Upper lobe of left lung (tissue), 6 donors: ENCODE results near the gene RAMP3. TPM values are rescaled to one million over a fixed set of nuclear protein-coding genes. Genes with fewer than 3 reads are reported as not detected.

ENCODE experiments used
- ATAC-seq, 2 donors: fragments of 200-7000 bp; cut with Tn5 transposase; one replicate each; pipeline ENCODE4 v1.9.1; 2022; ENCODE audit warnings: mild to moderate bottlenecking in 2 of 2, moderate library complexity in 2 of 2; ENCODE audit not compliant: low FRiP score in 2 of 2
- DNase-seq, 2 donors: peaks; one replicate each; pipeline ENCODE4 v3.0.0-alpha.2; 2019 to 2020
- H3K27ac ChIP-seq, 4 donors: fragments of 200-600 bp; sonication (generic); one replicate each; pipeline ENCODE4 v1.5.1; 2016 to 2019
- H3K27me3 ChIP-seq, 4 donors: fragments of 200-600 bp; sonication (generic); one replicate each; pipeline ENCODE4 v1.5.1; 2017 to 2019
- H3K36me3 ChIP-seq, 4 donors: fragments of 200-600 bp; sonication (generic); one replicate each; pipeline ENCODE4 v1.5.1; 2016 to 2019
- H3K4me1 ChIP-seq, 4 donors: fragments of 200-600 bp; sonication (generic); one replicate each; pipeline ENCODE4 v1.5.1; 2018 to 2019
- H3K4me3 ChIP-seq, 4 donors: fragments of 200-600 bp; sonication (generic); one replicate each; pipeline ENCODE4 v1.5.1; 2017 to 2019; ENCODE audit warnings: mild to moderate bottlenecking in 2 of 4, moderate library complexity in 1 of 4
- H3K9me3 ChIP-seq, 4 donors: fragments of 200-600 bp; sonication (generic); one replicate each; pipeline ENCODE4 v1.5.1; 2018 to 2019
- EP300 ChIP-seq, 4 donors: sonication (generic); formaldehyde crosslinking; IDR thresholded peaks; one replicate each; pipeline ENCODE4 v1.5.1; 2017; ENCODE audit warnings: antibody characterized with exemption in 4 of 4, control low read depth in 2 of 4
- POLR2A ChIP-seq, 4 donors: fragments of 450-650 bp; IDR thresholded peaks; one replicate each; pipeline ENCODE4 v1.5.1; 2016 to 2017; ENCODE audit warnings: antibody characterized with exemption in 4 of 4, mild to moderate bottlenecking in 2 of 4
- POLR2AphosphoS5 ChIP-seq, 2 donors: sonication (generic); formaldehyde crosslinking; IDR thresholded peaks; one replicate each; pipeline ENCODE4 v1.5.1; 2017; ENCODE audit warnings: antibody characterized with exemption in 2 of 2
- WGBS, 2 donors: methylation state at CpG; one replicate each; pipeline ENCODE4 v1.1.5; 2017 to 2018; 5-methylcytosine and 5-hydroxymethylcytosine counted together
- total RNA-seq, 6 donors: library from RNA; depleted of rRNA in 4 of 6; stranded (reverse); fragments of >200 nt in 4 of 6; gene quantifications; one replicate each; pipeline versions ENCODE4 v1.1.0 to v1.2.1, GENCODE V29; 2016 to 2021
- TF ChIP-seq, protein P1 (sequence below), 6 experiments: fragments of 450-650 bp in 4 of 6; fragments of 200-600 bp in 2 of 6; sonication (generic) in 2 of 6; IDR thresholded peaks; one replicate each; pipeline ENCODE4 v1.5.1; 2016 to 2019; ENCODE audit warnings: antibody characterized with exemption in 6 of 6
- donor health status: DM: no; HTN: no; CAD: no; lungs with moderate emphysema.
- donor health status: DM: no; HTN: yes; CAD: no; lungs with severe emphysema.

RAMP3 gene
- total RNA-seq, 6 donors from 2014 or later, result 33.5 to 306 (median 88.1) TPM

DNA sequence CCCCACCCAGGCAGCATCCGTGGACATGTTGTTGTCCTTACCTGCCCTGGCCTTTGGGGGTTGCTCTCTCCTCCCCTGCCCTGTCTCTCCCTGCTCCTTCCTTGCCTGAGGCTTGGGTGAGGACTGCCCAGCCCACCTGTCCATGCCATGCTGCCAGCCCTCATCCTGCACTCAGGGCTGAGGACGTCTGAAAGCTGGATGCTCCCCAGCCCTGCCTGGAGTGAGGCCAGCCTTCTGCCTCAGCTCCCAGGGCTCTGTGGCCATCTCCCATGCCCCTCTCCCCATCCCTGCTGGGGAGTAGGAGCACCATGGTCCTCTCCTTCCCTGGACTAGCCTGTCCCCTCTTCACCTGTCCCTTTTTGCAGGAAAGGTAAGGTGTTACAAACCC is 68.4 kb downstream of the RAMP3 start:
- Histone ChIP-seq H3K27me3 (no peaks in the 10 kb centered on the region), H3K9me3 (no peaks in the 10 kb centered on the region), H3K36me3 (no peaks in the 10 kb centered on the region), H3K27ac (no peak overlapping the region), H3K4me3 (no peak overlapping the region), H3K4me1 (peaks cover 8 to 16% (median 13%) of the 10 kb centered on the region in 4 donors)
- TF ChIP-seq EP300 (IDR thresholded peaks at IDR 0.05) (no peak), POLR2AphosphoS5 (IDR thresholded peaks at IDR 0.05) (no peak), POLR2A (IDR thresholded peaks at IDR 0.05) (no peak)
- TF ChIP-seq, protein P1, sequence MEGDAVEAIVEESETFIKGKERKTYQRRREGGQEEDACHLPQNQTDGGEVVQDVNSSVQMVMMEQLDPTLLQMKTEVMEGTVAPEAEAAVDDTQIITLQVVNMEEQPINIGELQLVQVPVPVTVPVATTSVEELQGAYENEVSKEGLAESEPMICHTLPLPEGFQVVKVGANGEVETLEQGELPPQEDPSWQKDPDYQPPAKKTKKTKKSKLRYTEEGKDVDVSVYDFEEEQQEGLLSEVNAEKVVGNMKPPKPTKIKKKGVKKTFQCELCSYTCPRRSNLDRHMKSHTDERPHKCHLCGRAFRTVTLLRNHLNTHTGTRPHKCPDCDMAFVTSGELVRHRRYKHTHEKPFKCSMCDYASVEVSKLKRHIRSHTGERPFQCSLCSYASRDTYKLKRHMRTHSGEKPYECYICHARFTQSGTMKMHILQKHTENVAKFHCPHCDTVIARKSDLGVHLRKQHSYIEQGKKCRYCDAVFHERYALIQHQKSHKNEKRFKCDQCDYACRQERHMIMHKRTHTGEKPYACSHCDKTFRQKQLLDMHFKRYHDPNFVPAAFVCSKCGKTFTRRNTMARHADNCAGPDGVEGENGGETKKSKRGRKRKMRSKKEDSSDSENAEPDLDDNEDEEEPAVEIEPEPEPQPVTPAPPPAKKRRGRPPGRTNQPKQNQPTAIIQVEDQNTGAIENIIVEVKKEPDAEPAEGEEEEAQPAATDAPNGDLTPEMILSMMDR (IDR thresholded peaks at IDR 0.05), result no peak
- DNase-seq (no peak), ATAC-seq (no peak)
- WGBS, 2 donors, result 59% methylated on average over 2 of the region's 2 CpGs; no CpG with 5 or more reads in 1 of the 2 donors

DNA sequence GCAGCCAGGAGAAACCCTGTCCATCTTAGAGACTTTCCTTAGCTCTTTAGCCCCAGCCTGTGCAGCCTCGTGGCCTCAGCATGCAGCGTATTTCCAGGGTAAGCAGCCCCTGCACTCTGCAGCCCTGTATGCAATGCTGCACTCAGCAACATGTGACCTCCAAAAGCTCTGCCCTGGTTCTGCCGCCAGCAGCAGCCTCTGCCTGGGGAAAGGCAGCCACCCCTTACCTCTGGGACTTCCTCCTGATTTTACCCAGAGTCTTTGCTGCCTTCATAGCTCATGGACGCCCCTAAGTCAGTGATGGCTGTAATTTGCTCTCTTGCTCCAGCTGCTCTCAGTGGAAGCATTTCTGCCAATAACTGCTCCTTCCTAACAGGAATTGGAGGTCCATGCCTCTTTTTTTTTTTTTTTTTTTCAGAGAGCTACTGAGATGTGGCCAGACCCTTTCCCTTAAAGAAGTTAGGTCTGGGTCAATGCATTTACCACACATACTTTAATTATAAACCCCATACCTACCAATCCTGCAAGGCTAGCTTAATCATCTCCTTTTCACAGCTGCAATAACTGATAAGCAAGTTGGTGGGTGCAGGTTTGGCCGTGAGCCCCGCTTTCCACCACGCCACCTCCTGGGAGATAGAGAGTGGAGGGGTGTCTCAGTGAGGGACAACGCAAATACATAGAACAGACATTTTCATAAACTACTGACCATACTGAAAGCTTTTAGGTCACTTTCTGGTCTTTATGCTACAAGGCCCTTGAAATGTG is 71.7 kb downstream of the RAMP3 start:
- peak overlapping the region in 2 of 4 donors; percentile 36 to 67 for H3K27ac ChIP-seq
- DNase-seq (peak in 1 of 2 donors; percentile 15), ATAC-seq (no peak)
- TF ChIP-seq, protein P1 (IDR thresholded peaks at IDR 0.05), result no peak
- H3K36me3 ChIP-seq, result no peaks in the 10 kb centered on the region
- WGBS, 2 donors, result 43 to 52% methylated on average over 6 to 8 of the region's 8 CpGs
- peaks cover 15 to 16% (median 16%) of the 10 kb centered on the region in 4 donors for H3K4me1 ChIP-seq
- no peak overlapping the region for H3K4me3 ChIP-seq
- no peaks in the 10 kb centered on the region for H3K9me3 ChIP-seq
- H3K27me3 ChIP-seq, result no peaks in the 10 kb centered on the region

DNA sequence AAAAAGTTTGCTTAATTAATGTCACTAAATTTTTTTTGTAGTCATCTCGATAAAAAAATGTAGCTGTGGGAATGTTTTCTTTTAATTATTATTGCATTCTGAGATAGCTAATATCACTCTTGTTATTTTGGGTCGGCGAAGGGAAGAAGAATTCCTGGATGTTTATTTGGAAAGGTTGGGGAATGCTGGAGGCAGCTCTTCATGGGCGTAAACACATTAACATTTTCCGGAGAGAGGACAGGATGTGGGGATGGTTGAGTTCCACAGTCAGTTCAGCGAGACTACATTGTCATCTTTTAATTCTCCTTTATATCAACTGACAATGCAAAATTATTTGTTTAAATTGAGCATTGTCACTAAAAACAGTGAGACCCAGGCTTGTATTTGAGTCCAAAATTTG is 72.5 kb downstream of the RAMP3 start:
- ATAC-seq (no peak), DNase-seq (no peak)
- 33 to 36% methylated on average over 6 of the region's 6 CpGs for WGBS, 2 donors
- H3K4me1 ChIP-seq, result peaks cover 15 to 16% (median 16%) of the 10 kb centered on the region in 4 donors
- no peak for TF ChIP-seq EP300 (IDR thresholded peaks at IDR 0.05)
- peak in 1 of 2 donors; percentile 45 for TF ChIP-seq POLR2AphosphoS5 (IDR thresholded peaks at IDR 0.05)
- no peaks in the 10 kb centered on the region for H3K27me3 ChIP-seq
- H3K4me3 ChIP-seq, result no peak overlapping the region
- peak overlapping the region in 2 of 4 donors; percentile 67 to 73 for H3K27ac ChIP-seq
- no peaks in the 10 kb centered on the region for H3K36me3 ChIP-seq
- H3K9me3 ChIP-seq, result no peaks in the 10 kb centered on the region

DNA sequence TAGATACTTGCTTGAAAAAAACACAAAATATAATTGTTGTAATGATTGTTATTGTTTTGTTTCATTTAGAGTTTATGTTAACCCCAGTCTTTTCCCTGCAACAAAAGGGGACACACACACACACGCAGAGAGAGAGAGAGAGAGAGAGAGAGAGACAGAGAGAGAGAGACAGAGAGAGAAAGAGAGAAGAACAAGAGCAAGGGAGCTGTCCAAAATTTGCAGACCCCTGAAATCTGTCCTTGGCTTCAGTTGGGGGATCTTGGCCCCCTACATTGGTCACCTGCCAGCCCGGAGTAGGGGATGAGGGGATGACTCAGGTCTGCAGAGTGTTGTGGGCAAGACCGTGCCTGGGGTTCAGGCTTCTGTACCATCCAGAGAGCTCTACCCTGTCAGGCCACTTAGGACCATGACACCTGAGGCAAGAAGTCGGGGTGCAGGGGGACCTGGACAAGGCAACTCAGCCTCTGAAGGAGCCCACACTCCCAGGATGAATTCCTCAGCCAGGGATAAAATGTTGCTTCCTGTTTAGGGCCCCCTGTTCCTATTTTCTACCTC is 73.1 kb downstream of the RAMP3 start:
- no peak for TF ChIP-seq POLR2A (IDR thresholded peaks at IDR 0.05)
- TF ChIP-seq, protein P1 (IDR thresholded peaks at IDR 0.05), result no peak
- TF ChIP-seq POLR2AphosphoS5 (IDR thresholded peaks at IDR 0.05), result no peak
- no peak for TF ChIP-seq EP300 (IDR thresholded peaks at IDR 0.05)
- Histone ChIP-seq H3K4me3 (no peak overlapping the region), H3K4me1 (peaks cover 15 to 16% (median 16%) of the 10 kb centered on the region in 4 donors), H3K27me3 (no peaks in the 10 kb centered on the region), H3K9me3 (no peaks in the 10 kb centered on the region), H3K36me3 (no peaks in the 10 kb centered on the region), H3K27ac (peak overlapping the region in 3 of 4 donors; percentile 7 to 73 (median 67))
- no peak for DNase-seq
- WGBS, 2 donors, result 75 to 83% methylated on average over 4 of the region's 4 CpGs
- no peak for ATAC-seq

DNA sequence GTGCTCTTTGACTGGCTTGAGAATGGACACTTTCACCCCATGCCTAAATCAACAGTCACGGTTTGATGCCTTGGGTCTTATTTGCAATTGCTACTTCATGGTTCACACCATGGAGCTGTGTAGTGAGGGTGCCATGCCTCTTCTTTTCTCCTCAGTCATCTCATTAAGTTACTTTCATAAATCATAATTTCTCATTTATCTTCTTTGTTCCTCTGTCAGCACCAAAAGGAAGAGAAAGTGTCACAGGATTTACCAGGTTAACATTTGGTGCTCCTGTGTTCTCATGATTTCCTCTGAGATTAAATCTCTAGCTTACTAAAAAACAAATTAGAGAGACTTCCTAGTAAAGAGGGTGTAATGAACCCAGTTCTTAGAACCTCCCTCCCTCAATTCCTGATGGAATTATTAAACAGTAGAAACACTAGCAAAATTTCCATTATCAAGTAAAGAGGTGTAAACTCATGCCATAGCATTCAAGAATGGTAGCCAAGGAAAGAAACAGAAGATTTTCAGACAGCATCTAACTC is 75.7 kb downstream of the RAMP3 start:
- Histone ChIP-seq H3K27me3 (no peaks in the 10 kb centered on the region), H3K9me3 (no peaks in the 10 kb centered on the region), H3K4me3 (no peak overlapping the region), H3K27ac (peak overlapping the region in 1 of 4 donors; percentile 73), H3K36me3 (no peaks in the 10 kb centered on the region), H3K4me1 (peaks cover 12 to 16% (median 16%) of the 10 kb centered on the region in 4 donors)
- TF ChIP-seq, protein P1 (IDR thresholded peaks at IDR 0.05), result no peak
- TF ChIP-seq EP300 (IDR thresholded peaks at IDR 0.05), result no peak
- no peak for TF ChIP-seq POLR2A (IDR thresholded peaks at IDR 0.05)
- TF ChIP-seq POLR2AphosphoS5 (IDR thresholded peaks at IDR 0.05), result no peak
- no peak for ATAC-seq
- WGBS, 2 donors, result 36 to 92% methylated on average over 1 of the region's 1 CpG
- DNase-seq, result no peak
